HG03135 (cell line): Measurements from ENCODE around the gene PLEKHA6.

Experiments
- ATAC-seq: cut with Tn5 transposase; IDR thresholded peaks from one replicate; pipeline ENCODE4 v1.9.1; 2021; ENCODE audit warnings: mild to moderate bottlenecking, moderate library complexity; ENCODE audit not compliant: unreplicated experiment

PLEKHA6 gene

DNA sequence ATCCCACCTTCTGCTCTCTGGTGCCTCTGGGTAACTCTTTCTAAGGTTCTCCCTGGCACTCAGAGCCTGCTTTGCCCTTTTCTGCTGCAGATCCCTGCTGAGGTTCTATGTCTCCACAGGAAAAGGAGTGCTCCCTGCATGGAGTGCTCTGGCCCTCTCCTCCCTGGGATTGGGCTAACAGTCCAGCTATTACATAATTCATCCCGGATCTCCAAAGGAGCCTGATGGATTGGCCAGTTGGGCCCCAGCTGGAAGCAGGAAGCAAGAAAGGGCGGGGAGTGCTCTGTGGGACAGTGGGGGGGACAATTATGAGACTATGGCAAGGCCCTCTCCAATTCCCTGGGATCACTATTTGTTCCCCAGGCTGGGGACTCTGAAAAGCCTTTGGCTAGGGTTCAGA is 94.1 kb downstream of the PLEKHA6 start:
- ATAC-seq: no peak

DNA sequence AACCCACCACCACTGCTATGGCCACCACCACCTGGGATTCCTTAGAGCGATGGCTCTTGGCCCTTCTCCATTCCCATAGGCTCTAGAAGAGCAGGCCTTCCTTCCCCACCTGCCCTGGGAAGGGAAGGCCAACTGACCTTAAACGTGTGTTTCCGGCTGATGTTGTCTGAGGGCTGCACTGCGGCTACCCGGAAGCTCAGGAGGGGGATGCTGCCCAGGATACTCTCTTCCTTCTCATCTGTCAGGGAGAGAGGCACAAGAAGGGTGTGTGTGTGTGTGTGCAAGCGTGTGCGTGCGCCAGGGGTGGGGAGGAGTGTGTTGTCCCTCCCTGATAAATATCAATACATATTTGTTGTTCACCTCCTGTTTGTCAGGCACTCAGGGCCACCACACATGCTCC is 94.9 kb downstream of the PLEKHA6 start:
- no peak for ATAC-seq

- no peak for ATAC-seq
Observed at GRCh38 chr1:204263254-204263910, 96.3 kb downstream of the PLEKHA6 start.

- ATAC-seq: no peak
Observed at GRCh38 chr1:204262506-204263253, 97.0 kb downstream of the PLEKHA6 start.

DNA sequence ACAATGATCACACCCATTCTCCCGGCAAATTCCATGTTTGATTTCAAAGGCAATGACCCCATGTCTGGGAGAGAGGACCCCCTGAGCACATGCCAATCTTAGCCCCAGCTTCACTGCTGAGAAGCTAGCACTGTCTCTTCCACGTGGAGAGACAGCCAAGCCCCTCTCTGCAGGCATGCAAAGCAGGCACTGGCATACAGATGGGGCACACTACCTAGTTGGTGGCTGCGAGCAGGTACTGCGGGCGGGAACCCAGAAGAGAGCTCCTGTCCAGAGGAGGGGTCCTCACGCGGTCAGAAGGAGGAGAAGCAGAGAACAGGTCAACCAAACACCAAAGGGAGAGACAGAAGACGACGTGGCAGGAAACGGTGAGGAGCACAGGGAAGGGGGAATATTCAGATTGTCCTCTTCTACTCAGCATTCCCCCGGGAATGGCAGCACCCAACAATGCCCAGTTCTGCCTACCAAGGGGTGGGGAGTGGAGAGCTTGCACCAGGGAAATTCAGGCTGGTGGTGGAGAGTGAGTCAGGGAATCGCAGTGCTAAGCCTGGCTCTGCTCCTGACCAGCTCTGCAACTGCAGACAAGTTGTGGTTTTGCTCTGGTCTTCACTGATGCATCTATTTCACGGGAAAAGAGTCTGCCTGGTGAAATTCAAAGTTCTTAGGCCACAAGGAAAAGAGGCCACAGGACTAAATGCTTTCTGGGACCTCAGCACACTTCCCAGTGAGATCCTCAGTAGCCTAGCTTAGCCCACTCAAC is 97.8 kb downstream of the PLEKHA6 start:
- no peak for ATAC-seq

- ATAC-seq: no peak
Observed at GRCh38 chr1:204261266-204261665, 98.5 kb downstream of the PLEKHA6 start.

DNA sequence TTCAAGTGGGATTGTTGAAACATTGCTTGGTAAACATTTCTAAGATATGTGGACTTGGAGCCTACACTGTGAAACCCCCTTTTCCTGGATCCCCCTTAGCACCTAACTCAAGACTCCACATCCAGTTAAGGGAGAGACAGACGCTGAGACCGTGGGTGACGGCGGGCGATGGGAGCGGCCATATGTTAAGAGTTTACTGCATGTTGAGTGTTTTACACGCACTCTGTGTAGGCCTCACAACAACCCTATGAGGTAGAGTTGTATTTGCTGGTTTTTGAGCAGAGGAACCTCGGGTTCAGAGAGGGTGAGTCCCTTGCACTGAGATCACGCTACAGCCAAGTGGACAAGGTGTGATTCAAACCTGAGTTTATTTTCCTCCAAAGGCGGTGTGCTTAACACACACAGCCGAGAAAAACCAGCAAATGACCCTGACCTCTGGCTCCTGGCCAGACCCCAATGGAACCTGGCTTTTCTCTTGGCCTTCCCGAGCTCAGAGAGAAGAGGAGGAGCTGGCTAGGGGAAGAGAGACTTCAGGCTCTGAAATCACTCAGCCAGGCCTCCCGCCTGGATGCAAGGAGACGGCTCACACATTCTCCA is 99.0 kb downstream of the PLEKHA6 start:
- no peak for ATAC-seq

GRCh38 chr1:204259782-204260181 is 99.9 kb downstream of the PLEKHA6 start:
- no peak for ATAC-seq

DNA sequence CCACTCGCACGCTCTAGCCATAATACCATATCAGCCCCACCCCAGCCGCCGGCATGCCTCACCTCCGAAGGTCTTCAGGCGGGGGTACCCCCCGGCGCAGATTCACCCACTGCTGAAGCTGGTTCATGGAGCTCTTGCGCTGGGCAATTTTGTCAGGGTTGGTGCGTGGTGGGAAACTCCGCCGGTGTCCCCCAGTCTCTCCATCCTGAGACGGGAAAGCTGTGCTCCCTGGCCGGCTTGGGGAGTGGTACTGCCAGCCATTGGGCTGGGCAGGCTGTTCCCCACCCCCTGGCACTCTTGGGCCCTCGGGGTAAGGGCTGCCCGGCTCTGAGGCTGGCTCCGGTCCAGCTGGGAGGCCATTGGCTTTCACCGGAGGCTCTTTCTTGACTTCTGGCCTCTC is 100.5 kb downstream of the PLEKHA6 start:
- no peak for ATAC-seq

DNA sequence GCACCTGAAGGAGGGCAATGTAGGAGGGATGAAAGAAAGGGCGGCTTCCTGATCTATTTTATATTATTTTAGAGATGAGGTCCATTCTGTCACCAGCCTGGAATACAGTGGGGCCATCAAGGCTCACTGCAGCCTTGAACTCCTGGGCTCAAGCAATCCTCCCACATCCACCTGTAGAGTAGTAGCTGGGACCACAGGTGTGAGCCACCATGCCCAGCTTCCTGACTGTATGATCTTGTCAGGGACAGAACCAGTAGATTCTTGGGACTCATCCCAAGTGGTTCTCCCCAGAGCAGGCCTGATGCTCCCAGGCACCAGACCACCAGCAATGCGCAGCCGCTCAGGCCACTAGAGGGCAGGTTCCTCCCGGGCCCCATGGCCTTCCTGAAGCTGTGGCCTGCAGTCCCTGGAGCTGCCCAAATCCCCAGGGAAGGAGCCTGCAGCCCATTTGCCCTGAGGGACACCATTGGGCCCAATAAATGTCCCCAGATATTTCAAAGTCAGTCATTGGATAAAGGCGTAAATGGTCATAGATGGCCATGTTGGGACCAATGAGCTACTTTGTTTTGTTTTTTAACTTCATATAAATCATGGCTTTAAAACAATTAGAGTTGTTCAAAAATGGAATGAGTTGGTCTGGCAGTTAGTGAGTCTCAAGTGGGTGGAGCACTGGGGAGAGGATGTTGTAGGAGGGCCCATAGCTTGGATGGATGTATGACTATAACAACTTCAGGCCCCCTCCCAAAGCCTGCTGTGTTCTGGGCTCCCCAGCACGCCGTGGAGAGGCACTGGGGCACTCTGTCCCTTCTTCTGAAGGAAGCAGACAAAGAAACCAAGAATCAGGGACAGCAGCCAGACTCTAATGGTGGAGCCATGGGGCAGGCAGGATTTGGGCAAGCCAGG is 101.3 kb downstream of the PLEKHA6 start:
- ATAC-seq: no peak

GRCh38 chr1:204257446-204257845 is 102.3 kb downstream of the PLEKHA6 start:
- no peak for ATAC-seq

- ATAC-seq: no peak
Observed at GRCh38 chr1:204256531-204256930, 103.2 kb downstream of the PLEKHA6 start.

DNA sequence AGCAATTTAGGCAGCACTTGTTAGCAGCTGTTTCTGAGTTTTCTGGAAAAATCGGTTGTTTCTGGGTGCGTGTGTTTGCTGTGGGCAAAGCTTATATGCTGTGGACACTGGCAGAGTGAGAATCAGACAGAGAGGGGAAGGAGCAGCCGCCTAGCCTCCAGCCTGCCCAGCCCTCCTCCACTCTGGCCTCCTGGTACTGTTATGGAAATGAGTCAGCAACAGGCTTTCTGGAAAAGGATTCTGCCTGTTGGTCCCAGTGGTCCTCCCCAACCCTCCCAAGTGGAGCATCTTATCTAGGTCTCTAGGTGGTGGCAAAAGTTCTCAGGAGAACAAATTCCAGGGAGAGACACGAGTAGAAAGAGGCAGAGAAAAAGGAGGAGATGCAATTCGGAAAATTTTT is 103.8 kb downstream of the PLEKHA6 start:
- ATAC-seq: no peak

DNA sequence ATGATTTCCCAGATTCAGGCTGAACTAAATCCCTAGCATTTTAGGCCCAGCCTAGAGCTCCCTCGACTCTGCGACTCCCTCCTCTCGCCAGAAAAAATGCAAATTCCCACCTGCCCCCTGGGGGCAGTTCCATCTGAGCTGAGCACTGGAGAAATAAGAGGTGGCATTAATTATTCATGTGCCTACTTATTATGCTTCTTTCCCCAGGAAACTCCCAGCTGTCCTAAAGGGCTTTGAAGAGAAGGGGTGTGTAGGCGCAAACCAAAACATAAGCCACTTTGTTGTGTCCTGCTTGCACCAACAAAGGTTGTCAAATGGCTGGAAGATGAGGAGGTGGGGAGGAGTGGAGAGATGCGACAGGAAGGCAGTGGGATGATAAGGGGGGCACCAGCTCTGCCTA is 104.5 kb downstream of the PLEKHA6 start:
- ATAC-seq: no peak

GRCh38 chr1:204254031-204254661 is 105.6 kb downstream of the PLEKHA6 start:
- ATAC-seq: no peak

- no peak for ATAC-seq
Observed at GRCh38 chr1:204251926-204252689, 107.6 kb downstream of the PLEKHA6 start.

DNA sequence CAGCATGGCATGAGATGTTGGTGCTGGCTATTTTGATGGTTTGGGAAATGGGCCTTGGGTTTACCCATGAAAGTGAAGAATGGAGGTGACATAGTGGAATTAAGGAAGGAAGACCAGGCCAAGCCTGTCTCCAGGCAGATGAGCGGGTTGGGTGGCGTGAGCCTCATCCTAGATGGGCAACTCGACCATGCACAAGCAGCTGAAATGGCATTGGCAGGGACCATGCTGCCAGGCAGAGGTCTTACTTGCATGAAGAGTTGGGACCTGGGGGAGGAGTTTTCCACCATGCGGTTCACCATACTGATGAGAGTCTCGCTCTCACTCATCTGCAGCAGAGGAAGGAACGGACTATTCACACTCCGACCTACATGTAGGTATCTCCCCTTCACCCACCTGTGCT is 108.4 kb downstream of the PLEKHA6 start:
- ATAC-seq: no peak

DNA sequence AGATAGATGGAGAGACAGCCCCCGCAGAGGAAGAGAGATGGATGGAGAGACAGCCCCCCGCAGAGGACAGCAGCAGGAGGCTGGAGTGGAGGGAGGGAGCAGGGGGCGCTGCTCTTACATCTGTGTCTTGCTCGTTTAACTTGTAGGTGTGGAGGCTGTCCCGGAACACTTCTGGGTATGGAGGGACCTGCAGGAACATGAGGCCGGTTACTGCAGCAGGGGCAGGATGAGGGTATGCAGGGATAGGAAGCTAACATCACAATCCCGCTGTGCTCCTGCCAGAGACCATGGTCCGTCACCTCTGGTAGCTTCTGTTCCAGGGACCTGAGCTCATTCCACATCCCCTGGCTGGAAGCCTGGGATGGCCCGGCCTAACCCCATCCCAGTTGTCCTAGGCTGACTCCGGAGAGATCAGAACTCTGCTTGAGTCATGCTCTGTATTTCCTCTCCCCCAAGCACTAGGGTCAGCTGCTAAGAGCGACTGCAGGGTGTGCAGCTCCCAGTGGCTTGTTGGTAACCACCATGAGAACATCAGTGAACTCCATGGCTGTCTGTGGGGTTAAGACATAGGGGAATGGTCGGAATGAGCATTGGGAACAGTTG is 109.2 kb downstream of the PLEKHA6 start:
- ATAC-seq: no peak
